ENCODE results near the gene POLRMT. TPM values are rescaled to one million over a fixed set of nuclear protein-coding genes. Genes with fewer than 3 reads are reported as not detected.
"Not testable (repeated sequence)": the region's sequence is repeated elsewhere in the genome, so short reads cannot be mapped to it uniquely, and the experiment has no call there.

The POLRMT gene
- total and polyA plus RNA-seq, 2 experiments from 2014 or later: 103 to 121 TPM

- no peak overlapping the region for H3K4me3 ChIP-seq
- no peaks in the 10 kb centered on the region for H3K9me3 ChIP-seq (ENCODE audit: low read depth)
- peak; percentile 34 for TF ChIP-seq CTCF (IDR thresholded peaks at IDR 0.05; ENCODE audit: low read depth, low read length)
- DNase-seq (ENCODE audit: low read depth in 1 of 2, low spot score in 1 of 2): no peak
- H3K27ac ChIP-seq: no peak overlapping the region
- no peaks in the 10 kb centered on the region for H3K27me3 ChIP-seq
- H3K4me1 ChIP-seq (ENCODE audit: low read depth): no peaks in the 10 kb centered on the region
- H3K36me3 ChIP-seq: peaks cover 7% of the 10 kb centered on the region
Measured at GRCh38 chr19:628168-628567, 5.2 kb downstream of the POLRMT start.

- not testable (repeated sequence) for H3K27ac ChIP-seq; H3K9me3 ChIP-seq (ENCODE audit: low read depth); H3K27me3 ChIP-seq
Measured at GRCh38 chr19:626566-626965, 6.8 kb downstream of the POLRMT start.

GRCh38 chr19:625257-625656 is 8.1 kb downstream of the POLRMT start:
- TF ChIP-seq CTCF (IDR thresholded peaks at IDR 0.05; ENCODE audit: low read depth, low read length): no peak
- H3K27me3 ChIP-seq: no peaks in the 10 kb centered on the region
- H3K4me1 ChIP-seq (ENCODE audit: low read depth): no peaks in the 10 kb centered on the region
- H3K4me3 ChIP-seq: no peak overlapping the region
- H3K27ac ChIP-seq: no peak overlapping the region
- H3K9me3 ChIP-seq (ENCODE audit: low read depth): no peaks in the 10 kb centered on the region
- H3K36me3 ChIP-seq: peaks cover 11% of the 10 kb centered on the region
- DNase-seq (ENCODE audit: low read depth in 1 of 2, low spot score in 1 of 2): no peak

More at GRCh38 chr19:626566-626965, 6.8 kb downstream of the POLRMT start:
- not testable (repeated sequence) for DNase-seq (ENCODE audit: low read depth in 1 of 2, low spot score in 1 of 2); H3K4me1 ChIP-seq (ENCODE audit: low read depth); H3K4me3 ChIP-seq
- peaks cover 11% of the 10 kb centered on the region for H3K36me3 ChIP-seq

- Histone ChIP-seq H3K27ac (no peak overlapping the region), H3K27me3 (no peaks in the 10 kb centered on the region), H3K4me3 (no peak overlapping the region), H3K9me3 (ENCODE audit: low read depth) (no peaks in the 10 kb centered on the region), H3K4me1 (ENCODE audit: low read depth) (no peaks in the 10 kb centered on the region), H3K36me3 (peaks cover 12% of the 10 kb centered on the region)
- no peak for TF ChIP-seq CTCF (IDR thresholded peaks at IDR 0.05; ENCODE audit: low read depth, low read length)
- DNase-seq (ENCODE audit: low read depth in 1 of 2, low spot score in 1 of 2): no peak
Measured at GRCh38 chr19:624433-625109, 8.8 kb downstream of the POLRMT start.

- no peak for TF ChIP-seq CTCF (IDR thresholded peaks at IDR 0.05; ENCODE audit: low read depth, low read length)
- peak in 1 of 2 donors; percentile 76 for DNase-seq (ENCODE audit: low read depth in 1 of 2, low spot score in 1 of 2)
- Histone ChIP-seq H3K36me3 (peaks cover 14% of the 10 kb centered on the region), H3K27ac (no peak overlapping the region), H3K9me3 (ENCODE audit: low read depth) (no peaks in the 10 kb centered on the region), H3K4me3 (no peak overlapping the region), H3K27me3 (no peaks in the 10 kb centered on the region), H3K4me1 (ENCODE audit: low read depth) (no peaks in the 10 kb centered on the region)
Measured at GRCh38 chr19:623974-624373, 9.4 kb downstream of the POLRMT start.

GRCh38 chr19:623175-623916 is 10.0 kb downstream of the POLRMT start:
- Histone ChIP-seq H3K36me3 (peaks cover 12% of the 10 kb centered on the region), H3K27ac (no peak overlapping the region), H3K4me3 (no peak overlapping the region), H3K9me3 (ENCODE audit: low read depth) (no peaks in the 10 kb centered on the region), H3K4me1 (ENCODE audit: low read depth) (no peaks in the 10 kb centered on the region), H3K27me3 (no peaks in the 10 kb centered on the region)
- DNase-seq (ENCODE audit: low read depth in 1 of 2, low spot score in 1 of 2): no peak
- no peak for TF ChIP-seq CTCF (IDR thresholded peaks at IDR 0.05; ENCODE audit: low read depth, low read length)
